NCI-H748 (cell line): ENCODE measurements around the gene ZNF638.
A peak's percentile ranks its signal among the peaks of the same experiment; 100 is the strongest.

Source experiments
- DNase-seq: peaks from one replicate; lab custom pipeline; 2025; ENCODE audit not compliant: unreplicated experiment; lab: John Stamatoyannopoulos, UW

The ZNF638 gene

GRCh38 chr2:71454221-71455010, 122.8 kb downstream of the ZNF638 start:
- DNase-seq: no peak

- no peak for DNase-seq
Measured at GRCh38 chr2:71455011-71455740, 123.6 kb downstream of the ZNF638 start.

- no peak for DNase-seq
Measured at GRCh38 chr2:71455741-71456569, 124.4 kb downstream of the ZNF638 start.

GRCh38 chr2:71456617-71457016, 125.0 kb downstream of the ZNF638 start:
- no peak for DNase-seq

- DNase-seq: no peak
Measured at GRCh38 chr2:71457123-71457915, 125.7 kb downstream of the ZNF638 start.

GRCh38 chr2:71457923-71458322, 126.3 kb downstream of the ZNF638 start:
- DNase-seq: no peak

GRCh38 chr2:71458413-71459083, 127.0 kb downstream of the ZNF638 start:
- no peak for DNase-seq

- DNase-seq: no peak
Measured at GRCh38 chr2:71459084-71459431, 127.5 kb downstream of the ZNF638 start.

- no peak for DNase-seq
Measured at GRCh38 chr2:71460056-71460455, 128.5 kb downstream of the ZNF638 start.

GRCh38 chr2:71460595-71461303, 129.2 kb downstream of the ZNF638 start:
- DNase-seq: no peak

GRCh38 chr2:71461304-71461671, 129.7 kb downstream of the ZNF638 start:
- DNase-seq: no peak

GRCh38 chr2:71462056-71462605, 130.5 kb downstream of the ZNF638 start:
- DNase-seq: no peak

- DNase-seq: no peak
Measured at GRCh38 chr2:71462641-71463341, 131.2 kb downstream of the ZNF638 start.

GRCh38 chr2:71463342-71463654, 131.7 kb downstream of the ZNF638 start:
- no peak for DNase-seq

- no peak for DNase-seq
Measured at GRCh38 chr2:71464389-71464788, 132.8 kb downstream of the ZNF638 start.

- no peak for DNase-seq
Measured at GRCh38 chr2:71465356-71465755, 133.8 kb downstream of the ZNF638 start.

GRCh38 chr2:71465961-71466300, 134.3 kb downstream of the ZNF638 start:
- no peak for DNase-seq

GRCh38 chr2:71466301-71467179, 135.0 kb downstream of the ZNF638 start:
- peak; percentile 52 for DNase-seq
